ENCODE measurements around the gene CCDC171.

Gene CCDC171

DNA sequence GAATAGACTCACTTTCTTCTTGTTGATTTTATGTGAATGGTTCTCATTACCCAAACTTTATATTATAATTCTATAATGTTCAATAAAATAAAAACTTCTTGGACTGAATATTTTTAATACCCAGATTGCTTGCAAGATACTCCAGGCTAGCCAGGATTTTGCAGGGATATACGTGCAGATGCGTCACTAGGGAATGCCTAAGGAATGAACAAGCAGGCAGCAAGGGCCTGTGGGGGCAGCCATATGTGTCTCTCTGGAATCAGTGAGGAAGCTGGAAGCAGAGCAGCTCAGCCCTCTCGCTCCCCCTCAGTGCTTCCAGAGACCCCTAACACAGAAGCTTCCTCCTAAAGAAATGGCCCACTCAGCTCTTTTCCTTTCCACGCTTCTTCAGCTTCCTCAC lies 457.4 kb downstream of the CCDC171 start:
- peak; percentile 67 for DNase-seq

GRCh38 chr9:16012621-16013020 lies 459.8 kb downstream of the CCDC171 start:
- peak; percentile 25 for DNase-seq

GRCh38 chr9:16013366-16013765 lies 460.5 kb downstream of the CCDC171 start:
- no peak for DNase-seq

- DNase-seq, result no peak
Observed at GRCh38 chr9:16013826-16014225, 461.0 kb downstream of the CCDC171 start.

GRCh38 chr9:16022228-16022627 lies 469.4 kb downstream of the CCDC171 start:
- DNase-seq, result no peak

DNA sequence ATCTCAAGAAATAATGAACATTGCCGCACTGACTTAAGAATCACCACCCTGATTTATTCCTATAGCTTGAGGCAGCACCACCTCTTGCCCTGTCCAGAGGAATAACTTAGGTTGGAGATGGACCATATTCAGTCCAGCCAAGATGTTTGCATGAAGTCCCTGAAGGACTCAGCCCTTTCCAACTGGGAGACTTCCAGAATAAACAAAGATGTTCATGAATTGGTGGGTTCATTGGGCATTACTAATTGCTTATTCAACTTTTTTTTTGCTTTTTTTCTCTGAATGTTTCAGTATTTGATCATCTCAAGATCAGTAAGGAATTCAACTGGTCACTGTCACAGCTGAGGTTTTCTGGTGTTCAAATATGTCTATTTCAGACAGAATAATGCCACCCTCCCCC lies 470.6 kb downstream of the CCDC171 start:
- peak; percentile 75 for DNase-seq

All from fibroblast of upper back skin (primary cell).